ENCODE data around the gene FARP1.

Gene FARP1

GRCh38 chr13:98456413-98456845, 313.5 kb downstream of the FARP1 start:
- no peak for TF ChIP-seq CTCF (IDR thresholded peaks at IDR 0.05; ENCODE audit: low read depth, low read length)
- H3K4me3 ChIP-seq (replicated peaks in 1 of 2; ENCODE audit: low read depth in 2 of 2, low read length in 2 of 2), result no peak overlapping the region
- no peak for DNase-seq (ENCODE audit: low read depth in 2 of 2)

GRCh38 chr13:98457053-98457452, 314.2 kb downstream of the FARP1 start:
- H3K4me3 ChIP-seq (replicated peaks in 1 of 2; ENCODE audit: low read depth in 2 of 2, low read length in 2 of 2), result no peak overlapping the region
- no peak for DNase-seq (ENCODE audit: low read depth in 2 of 2)
- TF ChIP-seq CTCF (IDR thresholded peaks at IDR 0.05; ENCODE audit: low read depth, low read length), result no peak

- H3K4me3 ChIP-seq (replicated peaks in 1 of 2; ENCODE audit: low read depth in 2 of 2, low read length in 2 of 2), result no peak overlapping the region
- no peak for DNase-seq (ENCODE audit: low read depth in 2 of 2)
- no peak for TF ChIP-seq CTCF (IDR thresholded peaks at IDR 0.05; ENCODE audit: low read depth, low read length)
Measured at GRCh38 chr13:98458431-98458830, 315.5 kb downstream of the FARP1 start.

- DNase-seq (ENCODE audit: low read depth in 2 of 2), result no peak
- TF ChIP-seq CTCF (IDR thresholded peaks at IDR 0.05; ENCODE audit: low read depth, low read length), result no peak
- H3K4me3 ChIP-seq (replicated peaks in 1 of 2; ENCODE audit: low read depth in 2 of 2, low read length in 2 of 2), result no peak overlapping the region
Measured at GRCh38 chr13:98459171-98459681, 316.3 kb downstream of the FARP1 start.

- no peak for DNase-seq (ENCODE audit: low read depth in 2 of 2)
- no peak for TF ChIP-seq CTCF (IDR thresholded peaks at IDR 0.05; ENCODE audit: low read depth, low read length)
- H3K4me3 ChIP-seq (replicated peaks in 1 of 2; ENCODE audit: low read depth in 2 of 2, low read length in 2 of 2), result no peak overlapping the region
Measured at GRCh38 chr13:98459721-98460370, 317.0 kb downstream of the FARP1 start.

- no peak for TF ChIP-seq CTCF (IDR thresholded peaks at IDR 0.05; ENCODE audit: low read depth, low read length)
- no peak for DNase-seq (ENCODE audit: low read depth in 2 of 2)
- no peak overlapping the region for H3K4me3 ChIP-seq (replicated peaks in 1 of 2; ENCODE audit: low read depth in 2 of 2, low read length in 2 of 2)
Measured at GRCh38 chr13:98460516-98460915, 317.6 kb downstream of the FARP1 start.
